ENCODE results near the gene UBE2L5.

Gene UBE2L5

GRCh38 chr13:30404207-30404606 is 18.1 kb upstream of the UBE2L5 start:
- no peak for DNase-seq (ENCODE audit: low spot score)
- TF ChIP-seq CTCF (IDR thresholded peaks at IDR 0.05; ENCODE audit: extremely low read depth, insufficient read depth, missing control alignments), result no peak
- in situ Hi-C loops (cut with MboI; ENCODE audit: low pct_unique_long_range_greater_than_20kb, low sequenced_read_pairs, unreplicated experiment), result no loop called here

GRCh38 chr13:30406779-30407416 is 15.4 kb upstream of the UBE2L5 start:
- TF ChIP-seq CTCF (IDR thresholded peaks at IDR 0.05; ENCODE audit: extremely low read depth, insufficient read depth, missing control alignments), result no peak
- DNase-seq (ENCODE audit: low spot score), result no peak
- in situ Hi-C loops (cut with MboI; ENCODE audit: low pct_unique_long_range_greater_than_20kb, low sequenced_read_pairs, unreplicated experiment), result no loop called here

- peak; percentile 78 for TF ChIP-seq CTCF (IDR thresholded peaks at IDR 0.05; ENCODE audit: extremely low read depth, insufficient read depth, missing control alignments)
- DNase-seq (ENCODE audit: low spot score), result peak; percentile 89
- in situ Hi-C loops (cut with MboI; ENCODE audit: low pct_unique_long_range_greater_than_20kb, low sequenced_read_pairs, unreplicated experiment), result no loop called here
Observed at GRCh38 chr13:30408319-30409101, 13.8 kb upstream of the UBE2L5 start.

- TF ChIP-seq CTCF (IDR thresholded peaks at IDR 0.05; ENCODE audit: extremely low read depth, insufficient read depth, missing control alignments), result no peak
- no peak for DNase-seq (ENCODE audit: low spot score)
- in situ Hi-C loops (cut with MboI; ENCODE audit: low pct_unique_long_range_greater_than_20kb, low sequenced_read_pairs, unreplicated experiment), result no loop called here
Observed at GRCh38 chr13:30409886-30410704, 12.2 kb upstream of the UBE2L5 start.

- no peak for DNase-seq (ENCODE audit: low spot score)
- in situ Hi-C loops (cut with MboI; ENCODE audit: low pct_unique_long_range_greater_than_20kb, low sequenced_read_pairs, unreplicated experiment), result no loop called here
- TF ChIP-seq CTCF (IDR thresholded peaks at IDR 0.05; ENCODE audit: extremely low read depth, insufficient read depth, missing control alignments), result no peak
Observed at GRCh38 chr13:30410705-30411125, 11.6 kb upstream of the UBE2L5 start.

GRCh38 chr13:30412346-30412745 is 9.9 kb upstream of the UBE2L5 start:
- DNase-seq (ENCODE audit: low spot score), result no peak
- TF ChIP-seq CTCF (IDR thresholded peaks at IDR 0.05; ENCODE audit: extremely low read depth, insufficient read depth, missing control alignments), result no peak
- in situ Hi-C loops (cut with MboI; ENCODE audit: low pct_unique_long_range_greater_than_20kb, low sequenced_read_pairs, unreplicated experiment), result no loop called here

All from GM13977 (cell line).